HG02763 (cell line): ENCODE results near the gene CARD11.
A peak's percentile ranks its signal among the peaks of the same experiment; 100 is the strongest.
"Not testable (repeated sequence)": the region's sequence is repeated elsewhere in the genome, so short reads cannot be mapped to it uniquely, and the experiment has no call there.

Source experiments
- ATAC-seq: cut with Tn5 transposase; IDR thresholded peaks from one replicate; pipeline ENCODE4 v1.9.1; 2021; ENCODE audit warnings: mild to moderate bottlenecking, moderate library complexity; ENCODE audit not compliant: unreplicated experiment

The CARD11 gene

GRCh38 chr7:3065724-3066143, 22.1 kb upstream of the CARD11 start:
- no peak for ATAC-seq

- no peak for ATAC-seq
These were observed 20.4 kb upstream of the CARD11 start for GRCh38 chr7:3064067-3064466.

- peak; percentile 80 for ATAC-seq
These were observed 19.5 kb upstream of the CARD11 start for GRCh38 chr7:3063016-3063753.

- ATAC-seq: no peak
These were observed 13.4 kb upstream of the CARD11 start for GRCh38 chr7:3057066-3057420.

- no peak for ATAC-seq
These were observed 12.8 kb upstream of the CARD11 start for GRCh38 chr7:3056234-3057065.

- ATAC-seq: no peak
These were observed 12.0 kb upstream of the CARD11 start for GRCh38 chr7:3055626-3056025.

- peak; percentile 72 for ATAC-seq
These were observed 692 bp downstream of the CARD11 start for GRCh38 chr7:3042861-3043489.

- no peak for ATAC-seq
These were observed 1.5 kb downstream of the CARD11 start for GRCh38 chr7:3041986-3042675.

- ATAC-seq: no peak
These were observed 3.9 kb downstream of the CARD11 start for GRCh38 chr7:3039787-3040186.

- not testable (repeated sequence) for ATAC-seq
These were observed 5.7 kb downstream of the CARD11 start for GRCh38 chr7:3038011-3038410.

- ATAC-seq: no peak
These were observed 6.4 kb downstream of the CARD11 start for GRCh38 chr7:3037259-3037658.

GRCh38 chr7:3034591-3035150, 9.0 kb downstream of the CARD11 start:
- no peak for ATAC-seq

GRCh38 chr7:3033581-3033980, 10.1 kb downstream of the CARD11 start:
- no peak for ATAC-seq

- no peak for ATAC-seq
These were observed 10.5 kb downstream of the CARD11 start for GRCh38 chr7:3033136-3033535.

- ATAC-seq: no peak
These were observed 11.4 kb downstream of the CARD11 start for GRCh38 chr7:3032256-3032655.

GRCh38 chr7:3029138-3029537, 14.5 kb downstream of the CARD11 start:
- no peak for ATAC-seq

- no peak for ATAC-seq
These were observed 14.9 kb downstream of the CARD11 start for GRCh38 chr7:3028758-3029093.

- ATAC-seq: no peak
These were observed 15.5 kb downstream of the CARD11 start for GRCh38 chr7:3028071-3028757.

GRCh38 chr7:3027005-3027845, 16.4 kb downstream of the CARD11 start:
- no peak for ATAC-seq

- no peak for ATAC-seq
These were observed 18.1 kb downstream of the CARD11 start for GRCh38 chr7:3025616-3026015.
